ENCODE results near the gene KLHL22. TPM values are rescaled to one million over a fixed set of nuclear protein-coding genes. Genes with fewer than 3 reads are reported as not detected.

Gene KLHL22
- total RNA-seq, 1 donor from 2014 or later, result 5.0 TPM

- ATAC-seq, result no peak
Observed at GRCh38 chr22:20432244-20432686, 63.3 kb downstream of the KLHL22 start.

DNA sequence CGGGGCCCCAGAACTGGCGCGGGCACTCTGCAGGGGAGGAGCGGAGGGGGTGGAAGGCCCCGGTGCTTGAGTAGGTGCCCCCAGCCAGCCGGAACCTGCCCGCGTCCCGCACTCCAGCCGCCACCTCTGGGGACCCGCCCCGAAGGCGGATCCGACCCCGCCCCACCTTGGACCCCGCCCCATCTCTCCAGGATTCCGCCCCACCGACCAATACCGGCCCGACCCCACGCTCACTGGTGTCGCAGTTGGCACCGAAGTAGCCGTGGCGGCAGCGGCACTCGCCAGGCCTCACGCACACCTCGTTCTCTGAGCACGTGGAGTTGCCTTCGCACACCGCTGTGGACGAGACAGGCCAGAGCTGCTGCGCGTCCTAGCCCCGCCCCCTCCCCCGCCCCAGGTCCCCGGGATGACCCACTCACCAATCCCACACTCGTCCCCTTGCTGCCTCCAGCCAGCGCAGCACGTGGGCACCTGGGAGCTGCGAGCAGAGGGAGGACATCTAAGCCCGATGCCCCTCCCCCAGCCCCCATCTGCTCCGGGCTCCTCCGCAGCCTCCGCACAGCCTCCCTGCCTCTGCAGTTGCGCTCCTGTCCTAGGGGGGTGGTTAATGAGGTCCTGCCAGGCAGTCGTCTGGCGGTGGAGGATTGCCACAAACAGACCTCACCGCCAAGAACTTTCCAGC is 63.9 kb downstream of the KLHL22 start:
- ATAC-seq, result no peak

- ATAC-seq, result peak; percentile 54
Observed at GRCh38 chr22:20430720-20431510, 64.7 kb downstream of the KLHL22 start.

- no peak for ATAC-seq
Observed at GRCh38 chr22:20430101-20430719, 65.4 kb downstream of the KLHL22 start.

DNA sequence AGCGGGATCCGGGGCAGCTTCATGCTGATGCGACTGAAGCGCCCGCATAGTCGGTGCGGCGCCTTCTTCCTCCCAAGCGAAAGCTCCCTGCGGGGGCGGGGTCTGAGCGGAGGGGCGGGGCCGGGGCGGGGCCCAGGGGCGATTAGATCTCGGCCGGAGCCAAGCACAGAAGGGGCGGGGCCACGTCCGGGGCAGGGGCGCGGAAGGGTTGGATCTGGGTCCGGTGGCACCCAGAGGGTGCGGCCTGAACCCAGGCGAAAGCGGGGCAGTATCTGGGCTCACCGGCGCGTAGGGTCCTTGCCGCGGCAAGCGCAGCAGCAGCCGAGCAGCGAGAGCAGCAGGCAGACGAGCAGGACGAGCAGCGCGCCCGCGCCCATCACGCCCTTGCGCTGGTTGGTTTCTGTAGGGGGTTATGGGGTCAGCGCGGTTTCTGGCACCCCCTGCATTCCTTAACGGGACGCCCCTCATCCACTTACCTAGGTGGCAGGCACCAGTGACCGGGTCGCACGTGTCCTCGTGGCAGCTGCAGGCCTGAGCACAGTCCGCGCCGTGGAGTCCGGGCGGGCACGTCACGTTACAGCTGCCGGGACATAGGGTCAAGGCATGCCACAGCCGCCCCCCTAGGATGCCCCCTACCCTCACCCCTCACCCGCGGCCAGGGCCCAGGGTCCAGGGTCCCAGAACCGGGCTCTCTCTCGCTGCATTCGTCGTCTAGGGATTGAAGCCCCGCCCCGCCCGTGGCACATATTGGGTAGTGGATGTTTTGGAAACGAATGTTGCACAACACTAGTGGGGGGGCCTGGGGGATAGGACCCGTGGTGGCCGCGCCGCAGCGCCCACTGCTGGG is 66.1 kb downstream of the KLHL22 start:
- ATAC-seq, result peak; percentile 40

- ATAC-seq, result no peak
Observed at GRCh38 chr22:20428496-20429253, 66.9 kb downstream of the KLHL22 start.

- no peak for ATAC-seq
Observed at GRCh38 chr22:20427945-20428417, 67.6 kb downstream of the KLHL22 start.

DNA sequence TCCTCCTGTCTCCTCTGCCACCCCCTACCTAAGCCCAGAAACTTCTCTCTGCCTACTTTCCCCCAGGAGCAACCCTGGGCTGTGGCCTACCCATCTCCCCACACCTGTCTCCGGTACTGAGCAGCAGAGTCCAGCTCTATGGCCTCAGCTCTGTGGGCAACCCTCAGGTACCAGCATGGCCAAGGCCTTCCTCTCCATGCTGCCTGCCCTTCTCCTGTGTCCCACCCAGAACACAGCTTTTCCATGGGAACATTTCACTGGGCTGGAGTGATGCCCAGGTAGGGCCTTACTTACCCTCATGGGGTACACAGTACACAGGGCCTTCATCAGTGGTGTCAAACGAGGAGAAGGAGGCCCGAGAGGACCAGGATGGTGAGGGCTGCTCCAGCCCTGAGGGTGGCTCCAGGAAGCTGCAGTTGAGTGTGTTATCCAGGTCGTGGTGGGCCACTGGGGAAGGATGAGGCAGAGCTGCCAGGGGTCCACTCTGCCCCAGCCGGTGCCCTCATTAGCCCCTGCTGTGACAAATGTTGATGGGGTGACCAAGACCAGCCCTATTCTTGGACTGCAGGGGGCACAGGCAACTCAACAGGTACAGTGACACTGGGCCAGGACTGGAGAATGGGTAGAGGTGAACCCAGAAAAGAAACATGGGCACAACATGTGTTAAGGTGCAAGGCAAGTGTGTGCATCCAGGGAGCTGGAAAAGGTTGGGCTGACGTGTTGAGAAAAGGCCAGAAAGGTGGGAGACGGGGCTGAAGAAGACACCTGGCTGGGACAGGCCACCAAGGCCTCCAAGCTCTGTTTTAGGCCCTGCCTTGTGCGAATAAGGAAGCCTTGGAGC is 68.3 kb downstream of the KLHL22 start:
- ATAC-seq, result no peak

GRCh38 chr22:20426259-20426615 is 69.4 kb downstream of the KLHL22 start:
- peak; percentile 44 for ATAC-seq

- ATAC-seq, result no peak
Observed at GRCh38 chr22:20425566-20426258, 69.9 kb downstream of the KLHL22 start.

GRCh38 chr22:20424932-20425565 is 70.5 kb downstream of the KLHL22 start:
- peak; percentile 63 for ATAC-seq

GRCh38 chr22:20424568-20424931 is 71.0 kb downstream of the KLHL22 start:
- ATAC-seq, result no peak

DNA sequence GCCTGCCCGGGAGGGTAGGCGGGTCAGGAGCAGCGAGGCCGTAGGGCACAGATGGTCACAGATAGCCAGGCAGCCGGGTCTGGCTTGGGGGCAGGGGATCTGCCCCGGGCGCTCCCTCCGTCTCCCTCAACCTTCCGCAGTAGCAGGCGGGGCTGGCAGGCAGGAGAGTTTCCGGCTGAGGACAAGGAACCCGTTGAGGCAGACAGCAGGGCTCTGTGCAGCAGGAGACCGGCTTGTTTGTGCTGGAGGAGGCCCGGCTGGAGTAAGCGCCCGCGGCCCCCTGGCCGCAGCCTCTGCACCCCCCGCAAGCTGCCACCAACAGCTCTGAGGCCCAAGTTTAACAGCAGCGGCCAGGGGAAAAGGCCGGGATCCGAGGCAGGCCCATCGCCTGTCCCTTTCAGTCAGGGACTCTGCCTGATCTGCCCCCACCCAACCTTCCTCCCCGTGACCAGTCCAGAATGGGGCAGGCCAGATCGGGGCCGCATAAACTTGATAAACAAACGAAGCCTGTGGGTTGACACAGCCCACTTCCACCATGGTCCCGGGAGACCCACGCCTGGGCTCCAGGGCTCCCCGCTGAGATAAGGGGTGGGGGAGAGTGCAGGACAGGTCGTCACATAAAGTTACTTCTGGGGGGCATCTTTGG is 71.6 kb downstream of the KLHL22 start:
- ATAC-seq, result no peak

DNA sequence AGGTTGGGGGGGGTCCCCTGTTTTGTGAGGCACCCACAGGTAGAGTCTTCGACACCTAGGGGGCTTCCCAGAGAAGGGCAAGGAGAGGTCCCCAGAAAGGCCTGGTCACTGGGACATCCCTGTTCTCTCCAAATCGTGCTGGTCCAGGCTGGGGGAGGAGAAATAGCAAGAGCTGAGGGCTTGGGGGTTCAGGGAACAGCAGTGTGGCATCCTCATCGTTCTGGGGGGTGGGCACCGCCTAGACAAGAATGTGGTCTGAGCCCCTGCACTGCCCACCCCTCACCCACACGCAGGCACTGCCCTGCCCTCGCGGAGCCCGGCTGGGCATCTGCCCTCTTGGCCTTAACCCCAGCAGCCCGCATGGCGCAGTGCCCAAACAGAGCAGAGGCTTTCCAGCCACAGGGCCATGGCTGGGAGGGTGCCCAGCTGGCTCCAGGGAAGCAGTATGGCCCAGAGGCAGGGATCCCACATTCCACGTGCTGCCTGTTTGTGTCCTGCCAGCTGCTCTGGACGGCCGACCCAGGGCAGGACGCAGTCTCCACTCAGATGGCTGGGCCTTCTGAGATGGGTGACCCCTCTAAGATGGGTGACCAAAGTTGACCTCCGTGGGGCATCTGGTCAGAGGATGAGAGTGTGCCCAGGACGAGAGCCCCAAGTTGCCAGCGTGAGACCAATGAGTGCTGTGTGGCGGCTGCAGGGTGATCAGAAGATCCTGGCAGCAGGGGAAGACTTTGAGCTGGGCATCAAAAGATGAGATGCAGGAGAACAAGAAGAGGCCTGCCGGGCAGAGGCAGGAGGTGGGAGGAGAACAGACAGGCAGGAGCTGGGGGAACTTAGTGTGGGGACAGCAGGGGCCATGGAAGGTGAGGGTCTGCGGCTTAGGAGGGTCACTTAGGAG is 72.3 kb downstream of the KLHL22 start:
- no peak for ATAC-seq

DNA sequence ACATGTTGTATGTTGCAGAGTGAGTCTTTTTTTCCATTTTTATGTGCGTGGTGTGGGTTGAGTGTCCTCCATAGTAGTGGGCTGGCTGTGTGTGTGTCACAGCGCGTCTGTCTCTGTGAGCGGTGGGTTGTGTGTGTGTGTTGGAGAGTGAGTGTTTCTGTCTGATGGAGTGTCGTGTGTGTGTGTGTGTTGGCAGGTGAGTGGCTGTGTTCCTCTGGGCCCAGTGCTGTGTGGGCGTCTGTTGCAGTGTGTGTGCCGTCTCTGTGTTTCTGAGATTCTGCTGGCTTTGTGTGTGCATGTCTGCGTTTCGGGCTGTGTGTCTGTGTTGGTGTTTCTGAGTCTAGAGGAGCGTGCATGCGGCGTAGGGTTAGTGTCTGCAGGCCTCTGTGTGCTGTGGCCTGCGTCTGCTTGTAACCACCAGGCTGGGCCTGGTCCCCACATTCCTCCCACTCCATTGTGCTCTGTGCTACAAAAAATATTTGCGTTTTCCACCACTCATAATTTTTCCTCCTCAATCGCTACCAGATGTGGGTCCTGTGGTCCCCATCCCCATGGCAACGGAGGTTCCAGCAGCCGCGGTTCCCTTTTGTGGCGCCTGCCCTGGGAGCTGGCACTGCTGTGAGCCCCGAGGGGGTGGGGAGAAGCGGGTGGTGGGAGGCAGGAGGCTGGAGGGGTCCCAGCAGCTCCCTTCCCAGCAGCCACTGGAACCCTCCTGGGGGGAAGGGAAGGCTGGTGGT is 73.2 kb downstream of the KLHL22 start:
- ATAC-seq, result no peak

GRCh38 chr22:20421507-20421874 is 74.1 kb downstream of the KLHL22 start:
- no peak for ATAC-seq

DNA sequence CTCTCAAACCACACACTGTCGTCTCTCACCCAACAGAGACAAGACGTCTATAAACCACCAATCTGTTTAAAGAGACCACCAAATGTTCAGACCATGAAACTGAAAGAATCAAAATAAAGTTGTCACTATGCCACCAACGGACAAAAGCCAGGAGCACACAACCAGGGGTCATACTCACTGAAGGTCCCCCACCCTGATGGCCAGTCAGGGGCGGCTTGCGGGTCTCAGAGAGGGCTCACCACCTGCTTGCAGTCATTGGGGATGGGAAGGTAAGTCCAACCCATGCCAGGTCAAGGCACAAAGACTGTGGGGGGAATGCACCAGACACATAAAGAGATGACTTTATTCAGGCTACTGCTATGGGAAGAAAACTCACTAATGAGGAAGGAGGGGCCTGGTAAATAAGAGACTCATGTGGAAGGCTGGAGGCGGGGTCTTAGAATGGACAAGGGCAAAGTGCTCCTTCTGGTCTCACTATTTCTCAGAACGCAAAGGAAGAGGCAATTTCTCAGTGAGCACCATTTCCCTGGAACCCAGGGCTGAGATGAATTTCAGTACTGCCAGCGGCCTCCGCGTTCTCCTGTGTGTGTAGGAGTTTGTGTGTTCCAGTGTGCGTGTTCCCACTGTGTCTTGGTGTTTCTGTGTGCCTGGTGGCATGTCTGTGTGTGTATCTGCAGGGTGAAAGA is 75.3 kb downstream of the KLHL22 start:
- no peak for ATAC-seq

Data from esophagus mucosa (tissue), 1 donor.